Cardiac atrium fibroblast (primary cell): Measurements from ENCODE around the gene NUP37. TPM values are rescaled to one million over a fixed set of nuclear protein-coding genes. Genes with fewer than 3 reads are reported as not detected.

ENCODE experiments used
- total RNA-seq: library from RNA; depleted of rRNA; stranded (reverse); fragments of >200 nt; gene quantifications from 2 replicates; pipeline ENCODE4 v1.2.3, GENCODE V29; 2015

Gene NUP37, protein sequence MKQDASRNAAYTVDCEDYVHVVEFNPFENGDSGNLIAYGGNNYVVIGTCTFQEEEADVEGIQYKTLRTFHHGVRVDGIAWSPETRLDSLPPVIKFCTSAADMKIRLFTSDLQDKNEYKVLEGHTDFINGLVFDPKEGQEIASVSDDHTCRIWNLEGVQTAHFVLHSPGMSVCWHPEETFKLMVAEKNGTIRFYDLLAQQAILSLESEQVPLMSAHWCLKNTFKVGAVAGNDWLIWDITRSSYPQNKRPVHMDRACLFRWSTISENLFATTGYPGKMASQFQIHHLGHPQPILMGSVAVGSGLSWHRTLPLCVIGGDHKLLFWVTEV
- 18.6 and 49.1 TPM in 2 replicates for total RNA-seq

DNA sequence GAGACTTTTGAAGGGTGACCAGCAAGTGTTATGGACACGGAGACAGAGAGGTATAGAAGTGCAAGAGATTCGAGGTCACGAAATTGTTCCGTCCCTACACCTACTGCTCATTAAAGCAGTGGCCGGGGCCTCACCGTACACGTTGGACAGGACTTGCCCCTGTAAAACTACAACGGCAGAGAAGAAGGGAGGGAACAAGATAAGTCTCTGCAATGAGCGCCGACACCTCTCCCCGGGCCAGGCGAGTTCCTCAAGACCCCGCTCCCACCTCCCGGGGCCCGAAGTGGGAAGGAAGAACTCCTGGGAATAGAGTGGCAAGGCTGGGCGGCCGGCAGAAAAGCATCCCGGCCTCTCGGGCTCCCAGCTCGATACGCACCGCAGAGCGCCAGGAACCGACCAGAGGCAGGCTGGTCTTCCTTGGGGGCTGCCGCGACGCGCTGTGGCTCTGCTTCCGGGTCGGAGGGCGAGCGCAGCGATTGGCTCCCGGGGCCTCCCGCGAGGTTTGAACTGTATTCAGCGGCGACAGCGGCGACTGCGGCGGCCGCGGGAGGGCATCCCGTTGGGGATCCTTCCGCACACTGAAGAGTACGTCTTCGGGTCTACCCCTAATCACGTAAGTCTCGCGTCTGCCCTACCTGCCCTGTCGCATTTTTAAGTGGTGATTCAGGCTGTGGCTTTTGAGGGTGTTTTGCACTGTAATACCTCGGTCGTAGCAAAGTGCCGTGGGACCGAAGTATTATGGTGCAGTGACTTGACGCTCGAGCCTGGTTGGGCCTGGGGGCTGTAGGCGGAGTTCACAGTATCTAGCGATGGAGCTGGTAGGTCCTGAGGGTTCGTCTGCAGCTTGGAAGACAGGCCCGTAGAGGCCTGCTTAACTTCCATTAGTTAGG, at the start of gene NUP37, which contains the start of gene PARPBP:
TSS of gene NUP37 (minus strand) at position 441 of the 890 bp plus-strand sequence. CDS start 1,596 bp downstream, outside the sequence.
TSS of gene PARPBP (plus strand) at position 510 of the 890 bp plus-strand sequence. CDS start 3,706 bp downstream, outside the sequence.

DNA sequence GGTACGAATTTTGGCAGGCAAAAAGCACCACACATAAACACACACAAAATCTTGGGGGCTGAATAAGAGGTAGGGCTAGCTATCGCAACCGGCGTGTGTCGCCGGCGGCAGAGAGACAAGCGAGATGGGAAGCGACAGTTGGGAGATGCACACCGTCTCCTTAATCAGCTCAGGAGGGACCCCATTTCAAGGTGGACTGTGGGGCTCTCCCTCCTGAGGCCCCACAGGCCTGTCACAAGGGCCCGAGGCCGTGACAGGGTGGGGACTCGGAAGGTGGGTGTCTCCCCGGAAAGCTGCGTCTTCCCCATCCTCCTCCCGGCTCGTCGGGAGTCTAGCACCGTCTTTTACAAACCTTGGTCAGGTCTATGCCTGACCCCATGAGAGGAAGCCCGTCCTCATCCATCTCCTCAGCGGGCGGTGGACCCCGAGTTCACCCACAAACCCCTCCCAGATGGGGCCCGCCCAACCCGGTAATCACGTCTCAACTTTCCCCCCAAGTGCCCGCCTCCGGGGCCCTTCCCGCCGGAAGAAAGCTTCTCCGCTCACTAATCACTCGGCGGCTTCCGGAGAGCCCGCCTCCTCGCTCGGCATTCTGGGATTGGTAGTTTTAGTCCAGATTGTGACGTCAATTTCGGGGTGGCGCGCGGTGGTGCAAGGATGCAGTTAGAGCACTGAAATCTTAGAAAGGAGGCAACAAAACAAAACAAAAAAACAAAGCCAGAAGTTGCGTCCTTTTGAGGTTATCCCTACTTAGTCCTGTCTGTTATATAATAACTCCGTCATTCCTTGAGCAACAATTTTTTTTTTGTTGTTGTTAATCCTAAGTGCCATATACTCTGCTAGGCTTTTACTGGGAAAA, 58.1 kb downstream of the NUP37 start, which contains the start of gene WASHC3:
TSS of gene WASHC3 (minus strand) at position 432 of the 859 bp plus-strand sequence. CDS start at position 403, 29 bp downstream.

Other genes with a start within 250 kb of the NUP37 start
- gene DRAM1, start 242.5 kb downstream of the NUP37 start, total RNA-seq = 4.9 and 12.2 TPM in 2 replicates
- gene WASHC3, start 58.1 kb downstream of the NUP37 start, total RNA-seq = 65.0 and 66.7 TPM in 2 replicates
- gene PARPBP, start 69 bp upstream of the NUP37 start, total RNA-seq = 1.8 and 5.0 TPM in 2 replicates
- not detected in 2 replicates for gene PMCH, start 77.7 kb upstream of the NUP37 start, total RNA-seq